Stimulated activated CD4-positive, alpha-beta T cell treated with anti-CD3 and anti-CD28 coated beads, TNF-alpha, amount 100 ng/mL, for 24 hours (primary cell): ENCODE measurements around the gene TREML2.
A peak's percentile ranks its signal among the peaks of the same experiment; 100 is the strongest.
"Not testable (repeated sequence)": the region's sequence is repeated elsewhere in the genome, so short reads cannot be mapped to it uniquely, and the experiment has no call there.

Experiments used
- DNase-seq, 3 experiments: peaks; one replicate each; pipeline ENCODE4 v3.0.0-alpha.2; 2020; ENCODE audit warnings: low read depth in 3 of 3

The TREML2 gene

GRCh38 chr6:41200901-41201763, at the start of gene TREML2:
Gene TREML2 (minus strand): TSS chr6:41201149. CDS start chr6:41201008, 141 bp downstream.
- DNase-seq: peak in 1 of 3 experiments; percentile 39

- DNase-seq: no peak
These were observed 47.1 kb upstream of the TREML2 start for GRCh38 chr6:41247882-41248705.

- DNase-seq: no peak
These were observed 46.4 kb upstream of the TREML2 start for GRCh38 chr6:41247288-41247865.

- DNase-seq: not testable (repeated sequence)
These were observed 45.6 kb upstream of the TREML2 start for GRCh38 chr6:41246529-41246928.

- no peak for DNase-seq
These were observed 38.7 kb upstream of the TREML2 start for GRCh38 chr6:41239467-41240159.

GRCh38 chr6:41237128-41237527, 36.2 kb upstream of the TREML2 start:
- DNase-seq: no peak

- no peak for DNase-seq
These were observed 35.3 kb upstream of the TREML2 start for GRCh38 chr6:41236276-41236675.

- no peak for DNase-seq
These were observed 31.7 kb upstream of the TREML2 start for GRCh38 chr6:41232667-41233066.

GRCh38 chr6:41231246-41231645, 30.3 kb upstream of the TREML2 start:
- no peak for DNase-seq

- DNase-seq: no peak
These were observed 28.8 kb upstream of the TREML2 start for GRCh38 chr6:41229721-41230120.

- no peak for DNase-seq
These were observed 27.7 kb upstream of the TREML2 start for GRCh38 chr6:41228616-41229015.

GRCh38 chr6:41228096-41228495, 27.1 kb upstream of the TREML2 start, which contains the start of gene TREML4:
Gene TREML4 (plus strand): TSS chr6:41228349. CDS start chr6:41228428, 79 bp downstream.
- DNase-seq: no peak

- no peak for DNase-seq
These were observed 25.8 kb upstream of the TREML2 start for GRCh38 chr6:41226752-41227151.

- no peak for DNase-seq
These were observed 23.9 kb upstream of the TREML2 start for GRCh38 chr6:41224800-41225199.

- DNase-seq: no peak
These were observed 21.6 kb upstream of the TREML2 start for GRCh38 chr6:41222513-41222912.

GRCh38 chr6:41222045-41222444, 21.1 kb upstream of the TREML2 start:
- no peak for DNase-seq

- no peak for DNase-seq
These were observed 15.7 kb upstream of the TREML2 start for GRCh38 chr6:41216616-41217015.

- DNase-seq: no peak
These were observed 14.8 kb upstream of the TREML2 start for GRCh38 chr6:41215777-41216176.

GRCh38 chr6:41214559-41215238, 13.8 kb upstream of the TREML2 start:
- DNase-seq: no peak

- DNase-seq: no peak
These were observed 8.8 kb upstream of the TREML2 start for GRCh38 chr6:41209547-41210320.
